Superior temporal gyrus (tissue), 1 donor: ENCODE results near the gene AP1G1.
"Not testable (repeated sequence)": the region's sequence is repeated elsewhere in the genome, so short reads cannot be mapped to it uniquely, and the experiment has no call there.

Experiments
- DNase-seq: peaks from one replicate; pipeline ENCODE4 v3.0.0-alpha.2; 2016; ENCODE audit errors: extremely low spot score

The AP1G1 gene

GRCh38 chr16:71700831-71701230, 107.8 kb downstream of the AP1G1 start:
- no peak for DNase-seq

- no peak for DNase-seq
These were observed 110.1 kb downstream of the AP1G1 start for GRCh38 chr16:71698491-71698890.

- no peak for DNase-seq
These were observed 115.5 kb downstream of the AP1G1 start for GRCh38 chr16:71693164-71693563.

- DNase-seq = no peak
These were observed 118.7 kb downstream of the AP1G1 start for GRCh38 chr16:71689901-71690300.

GRCh38 chr16:71687861-71688260, 120.8 kb downstream of the AP1G1 start:
- no peak for DNase-seq

GRCh38 chr16:71684280-71684679, 124.4 kb downstream of the AP1G1 start:
- not testable (repeated sequence) for DNase-seq

- DNase-seq = no peak
These were observed 127.3 kb downstream of the AP1G1 start for GRCh38 chr16:71681360-71681759.
